OCI-LY3 (cell line): ENCODE measurements around the gene CAPZB.

Experiments
- H2AFZ ChIP-seq: fragments of 200-600, 300-600 bp; shearing (Covaris generic); 2 replicates; pipeline ENCODE4 v1.6.0; 2014; ENCODE audit warnings: antibody characterized with exemption, low read depth, low read length
- H3K27ac ChIP-seq: fragments of 200-600, 300-600 bp; sonication (generic); 2 replicates; pipeline ENCODE4 v1.5.1; 2014; ENCODE audit warnings: mild to moderate bottlenecking, low read length, moderate library complexity, mixed read lengths
- H3K27me3 ChIP-seq: fragments of 200-600, 300-600 bp; sonication (generic); 2 replicates; pipeline ENCODE4 v1.6.1; 2014; ENCODE audit warnings: low read depth, low read length, mixed read lengths
- H3K36me3 ChIP-seq: fragments of 200-600, 300-600 bp; sonication (generic); replicated peaks from 2 replicates; pipeline ENCODE3; 2014; ENCODE audit warnings: low read depth, low read length, mixed read lengths
- H3K4me1 ChIP-seq: fragments of 300-600, 200-600 bp; sonication (generic); 2 replicates; pipeline ENCODE4 v1.6.1; 2014; ENCODE audit warnings: low read length, mixed read lengths
- H3K4me2 ChIP-seq: fragments of 200-600, 300-600 bp; sonication (generic); 2 replicates; pipeline ENCODE4 v1.6.1; 2014; ENCODE audit warnings: low read length, mixed read lengths
- H3K4me3 ChIP-seq: fragments of 300-600, 200-600 bp; sonication (generic); 2 replicates; pipeline ENCODE4 v1.5.1; 2014; ENCODE audit warnings: antibody characterized with exemption, mild to moderate bottlenecking, low read length, moderate library complexity
- H3K79me2 ChIP-seq: fragments of 300-600, 200-600 bp; shearing (Covaris generic); 2 replicates; pipeline ENCODE4 v1.6.1; 2014; ENCODE audit warnings: mild to moderate bottlenecking, low read length, mixed read lengths
- H3K9ac ChIP-seq: fragments of 300-600, 200-600 bp; shearing (Covaris generic); 2 replicates; pipeline ENCODE4 v1.6.0; 2014; ENCODE audit warnings: mild to moderate bottlenecking, low read length, moderate library complexity
- H3K9me3 ChIP-seq: fragments of 200-600, 300-600 bp; shearing (Covaris generic); 2 replicates; pipeline ENCODE4 v1.6.1; 2014; ENCODE audit warnings: low read length, mixed read lengths; ENCODE audit not compliant: insufficient read depth
- H4K20me1 ChIP-seq: fragments of 200-600, 300-600 bp; sonication (generic); 2 replicates; pipeline ENCODE4 v1.6.1; 2016; ENCODE audit warnings: low read length, mixed read lengths; ENCODE audit not compliant: insufficient read depth
- CTCF ChIP-seq: fragments of 200-600, 300-600 bp; sonication (generic); IDR thresholded peaks from 2 replicates; pipeline ENCODE4 v1.5.1; 2014; ENCODE audit warnings: antibody characterized with exemption, low read length, low read depth
- EZH2phosphoT487 ChIP-seq: fragments of 200-600 bp; shearing (Covaris generic); IDR thresholded peaks from 2 replicates; pipeline ENCODE4 v1.6.1; 2018; ENCODE audit warnings: antibody characterized with exemption, mixed run types, low read depth

CAPZB gene

GRCh38 chr1:19414515-19415121 is 70.7 kb downstream of the CAPZB start:
- Histone ChIP-seq H3K4me1 (peaks cover 25% of the 10 kb centered on the region), H3K4me2 (no peak overlapping the region), H2AFZ (no peak overlapping the region), H3K9me3 (no peaks in the 10 kb centered on the region), H3K4me3 (no peak overlapping the region), H3K27me3 (no peaks in the 10 kb centered on the region), H3K79me2 (peaks cover 13% of the 10 kb centered on the region), H3K9ac (no peak overlapping the region), H3K27ac (no peak overlapping the region), H4K20me1 (peaks cover 21% of the 10 kb centered on the region; the same call in 1 of the 2 replicates), H3K36me3 (peaks cover 6% of the 10 kb centered on the region)
- TF ChIP-seq CTCF (no peak), EZH2phosphoT487 (no peak)

- TF ChIP-seq CTCF, result no peak
- TF ChIP-seq EZH2phosphoT487, result no peak
- Histone ChIP-seq H3K27me3 (no peaks in the 10 kb centered on the region), H3K79me2 (peaks cover 13% of the 10 kb centered on the region), H3K4me1 (peaks cover 25% of the 10 kb centered on the region), H3K4me2 (no peak overlapping the region), H3K9ac (no peak overlapping the region), H3K9me3 (no peaks in the 10 kb centered on the region), H4K20me1 (peaks cover 21% of the 10 kb centered on the region; the same call in 1 of the 2 replicates), H2AFZ (no peak overlapping the region), H3K4me3 (no peak overlapping the region), H3K27ac (no peak overlapping the region), H3K36me3 (peaks cover under 1% of the 10 kb centered on the region)
These were observed 71.3 kb downstream of the CAPZB start for GRCh38 chr1:19413999-19414398.

GRCh38 chr1:19412654-19413053 is 72.7 kb downstream of the CAPZB start:
- peaks cover 21% of the 10 kb centered on the region; the same call in 1 of the 2 replicates for H4K20me1 ChIP-seq
- H3K4me1 ChIP-seq, result peaks cover 25% of the 10 kb centered on the region
- no peak overlapping the region for H2AFZ ChIP-seq
- no peaks in the 10 kb centered on the region for H3K9me3 ChIP-seq
- H3K79me2 ChIP-seq, result peaks cover 13% of the 10 kb centered on the region
- no peak for TF ChIP-seq CTCF
- TF ChIP-seq EZH2phosphoT487, result no peak
- no peaks in the 10 kb centered on the region for H3K36me3 ChIP-seq
- no peaks in the 10 kb centered on the region for H3K27me3 ChIP-seq
- H3K4me2 ChIP-seq, result peak overlapping the region; percentile 41
- no peak overlapping the region for H3K27ac ChIP-seq
- H3K4me3 ChIP-seq, result no peak overlapping the region
- H3K9ac ChIP-seq, result no peak overlapping the region

GRCh38 chr1:19411612-19412011 is 73.7 kb downstream of the CAPZB start:
- H3K36me3 ChIP-seq, result no peaks in the 10 kb centered on the region
- 0 out of 2 replicates have a peak overlapping the region, but pooled peaks have one; percentile 12 for H3K4me3 ChIP-seq
- peaks cover 26% of the 10 kb centered on the region; the same call in 1 of the 2 replicates for H4K20me1 ChIP-seq

More at GRCh38 chr1:19411612-19412011, 73.7 kb downstream of the CAPZB start:
- peak overlapping the region; percentile 41 for H3K4me2 ChIP-seq
- H3K9ac ChIP-seq, result no peak overlapping the region
- H3K4me1 ChIP-seq, result peaks cover 25% of the 10 kb centered on the region
- TF ChIP-seq EZH2phosphoT487 (no peak), CTCF (no peak)
- H2AFZ ChIP-seq, result no peak overlapping the region
- H3K9me3 ChIP-seq, result no peaks in the 10 kb centered on the region
- peak overlapping the region; percentile 27; the same call in 1 of the 2 replicates for H3K27ac ChIP-seq
- H3K79me2 ChIP-seq, result peaks cover 13% of the 10 kb centered on the region
- no peaks in the 10 kb centered on the region for H3K27me3 ChIP-seq
